B cell (primary cell): ENCODE results near the gene EXOC3L2. TPM values are rescaled to one million over a fixed set of nuclear protein-coding genes. Genes with fewer than 3 reads are reported as not detected.

ENCODE experiments used
- ATAC-seq: fragments of 200-7000 bp; cut with Tn5 transposase; one replicate; pipeline ENCODE4 v1.10.0; 2021; ENCODE audit warnings: low read depth, mild to moderate bottlenecking, moderate number of reproducible peaks, moderate library complexity
- CTCF ChIA-PET: fragments of 350-600 bp; sonication (Branson Sonifier 250); formaldehyde crosslinking; loops from one replicate; lab custom pipeline; 2021; ENCODE audit warnings: antibody characterized with exemption, inconsistent platforms; lab: Charles Lee
- POLR2A ChIA-PET: fragments of 350-600 bp; sonication (Branson Sonifier 250); formaldehyde crosslinking; loops from one replicate; lab custom pipeline; 2021; ENCODE audit warnings: antibody characterized with exemption; lab: Charles Lee
- DNase-seq: peaks from one replicate; pipeline ENCODE4 v3.0.0; 2013
- H2AFZ ChIP-seq: 2 replicates; pipeline ENCODE4 v1.6.1; 2012; ENCODE audit warnings: mild to moderate bottlenecking, low read depth, low read length; ENCODE audit not compliant: insufficient read depth, poor library complexity, severe bottlenecking
- H3K27ac ChIP-seq, 2 donors: 1 replicate in 1 of 2; 2 replicates in 1 of 2; pipeline ENCODE4 v1.5.1; 2012 to 2013; ENCODE audit warnings: low read length in 2 of 2, mild to moderate bottlenecking in 2 of 2, moderate library complexity in 1 of 2
- H3K27me3 ChIP-seq, 4 experiments: fragments of 200-600 bp in 1 of 4; sonication (generic) in 1 of 4; replicated peaks in 1 of 4; 1 replicate in 2 of 4; 2 replicates in 2 of 4; pipeline versions ENCODE4 v1.6.1 to v1.7.0; 2013 to 2016; ENCODE audit warnings: low read length in 3 of 4, mild to moderate bottlenecking in 2 of 4, mixed read lengths in 1 of 4, moderate library complexity in 1 of 4; ENCODE audit not compliant: insufficient read depth in 4 of 4, control insufficient read depth in 3 of 4; ENCODE audit errors: control extremely low read depth in 1 of 4
- H3K36me3 ChIP-seq, 2 experiments: replicated peaks in 1 of 2; 1 replicate in 1 of 2; 2 replicates in 1 of 2; pipeline versions ENCODE4 v1.6.1 to v1.7.1; 2013; ENCODE audit warnings: low read length in 1 of 2; ENCODE audit not compliant: insufficient read depth in 2 of 2, control insufficient read depth in 1 of 2; ENCODE audit errors: control extremely low read depth in 1 of 2, extremely low read depth in 1 of 2
- H3K4me1 ChIP-seq, 2 donors: fragments of 200-600 bp in 1 of 2; sonication (generic) in 1 of 2; 1 replicate in 1 of 2; 2 replicates in 1 of 2; pipeline versions ENCODE4 v1.5.1 to v1.6.1; 2013 to 2017; ENCODE audit warnings: low read length in 2 of 2; ENCODE audit not compliant: control insufficient read depth in 2 of 2, insufficient read depth in 2 of 2
- H3K4me2 ChIP-seq: replicated peaks from 2 replicates; pipeline ENCODE3; 2012; ENCODE audit warnings: mild to moderate bottlenecking, low read depth, low read length; ENCODE audit not compliant: poor library complexity, severe bottlenecking
- H3K4me3 ChIP-seq, 5 experiments: fragments of 200-600 bp in 1 of 5; sonication (generic) in 1 of 5; 1 replicate in 3 of 5; 2 replicates in 2 of 5; pipeline versions ENCODE4 v1.5.1 to v1.7.0; 2011 to 2016; ENCODE audit warnings: low read length in 4 of 5, mild to moderate bottlenecking in 4 of 5, low read depth in 2 of 5, control low read depth in 1 of 5, moderate library complexity in 1 of 5; ENCODE audit not compliant: insufficient read depth in 1 of 5; ENCODE audit errors: control extremely low read depth in 1 of 5, extremely low read depth in 1 of 5
- H3K79me2 ChIP-seq: fragments of 200-600 bp; sonication (generic); one replicate; pipeline ENCODE4 v1.6.0; 2016; ENCODE audit warnings: low read length; ENCODE audit not compliant: control insufficient read depth, insufficient read depth
- H3K9ac ChIP-seq: fragments of 200-600 bp; sonication (generic); 2 replicates; pipeline ENCODE4 v1.6.1; 2017; ENCODE audit warnings: mild to moderate bottlenecking, low read length, moderate library complexity
- H3K9me3 ChIP-seq, 3 donors: one replicate each; pipeline versions ENCODE4 v1.6.1 to v1.7.1; 2013; ENCODE audit warnings: low read length in 2 of 3; ENCODE audit not compliant: control insufficient read depth in 2 of 3, insufficient read depth in 1 of 3; ENCODE audit errors: control extremely low read depth in 1 of 3
- H4K20me1 ChIP-seq: 2 replicates; pipeline ENCODE4 v1.6.0; 2012; ENCODE audit warnings: mild to moderate bottlenecking, low read length; ENCODE audit not compliant: insufficient read depth, control insufficient read depth, poor library complexity, severe bottlenecking
- H3K27ac Mint-ChIP-seq: one replicate; pipeline ENCODE4 v1.8.0; 2021; ENCODE audit warnings: mixed read lengths
- H3K27me3 Mint-ChIP-seq: one replicate; pipeline ENCODE4 v1.8.0; 2021; ENCODE audit warnings: mixed read lengths
- H3K4me1 Mint-ChIP-seq: one replicate; pipeline ENCODE4 v1.8.0; 2021; ENCODE audit warnings: mixed read lengths
- H3K4me3 Mint-ChIP-seq: one replicate; pipeline ENCODE4 v1.8.0; 2021; ENCODE audit warnings: mixed read lengths
- H3K9me3 Mint-ChIP-seq: one replicate; pipeline ENCODE4 v1.8.0; 2022; ENCODE audit warnings: mixed read lengths; ENCODE audit not compliant: insufficient read depth
- EZH2 ChIP-seq: IDR thresholded peaks from 2 replicates; pipeline ENCODE4 v1.6.1; 2012; ENCODE audit warnings: borderline replicate concordance, low read depth, mild to moderate bottlenecking, moderate library complexity, low read length; ENCODE audit not compliant: insufficient read depth, poor library complexity, severe bottlenecking
- WGBS: methylation state at CpG from one replicate; pipeline ENCODE4 v1.1.5; 2013; ENCODE audit warnings: missing lambda C conversion rate; ENCODE audit not compliant: insufficient coverage; 5-methylcytosine and 5-hydroxymethylcytosine counted together
- intact Hi-C: fragments of 100-400 bp; cut with micrococcal nuclease; formaldehyde crosslinking; loops from one replicate; pipeline ENCODE4 v1.10.0; 2022
- polyA plus RNA-seq: library from polyadenylated mRNA; depleted of rRNA; stranded (reverse); fragments of >200 nt; gene quantifications from 2 replicates; pipeline ENCODE4 v1.2.3, GENCODE V29; 2012
- total RNA-seq, 2 donors: library from RNA; stranded (reverse); fragments of 120-200 nt in 1 of 2; gene quantifications; 1 replicate in 1 of 2; 2 replicates in 1 of 2; pipeline versions ENCODE4 v1.2.3 to v1.2.4, GENCODE V29; 2013 to 2022
- TF ChIP-seq, protein P1 (sequence below): fragments of 200-600 bp; IDR thresholded peaks from one replicate; pipeline ENCODE4 v1.8.0; 2022; ENCODE audit warnings: antibody characterized with exemption, mild to moderate bottlenecking

EXOC3L2 gene
- total and polyA plus RNA-seq, 2 donors (not counting 1 experiment from before 2014, with no cell fraction given): not detected

DNA sequence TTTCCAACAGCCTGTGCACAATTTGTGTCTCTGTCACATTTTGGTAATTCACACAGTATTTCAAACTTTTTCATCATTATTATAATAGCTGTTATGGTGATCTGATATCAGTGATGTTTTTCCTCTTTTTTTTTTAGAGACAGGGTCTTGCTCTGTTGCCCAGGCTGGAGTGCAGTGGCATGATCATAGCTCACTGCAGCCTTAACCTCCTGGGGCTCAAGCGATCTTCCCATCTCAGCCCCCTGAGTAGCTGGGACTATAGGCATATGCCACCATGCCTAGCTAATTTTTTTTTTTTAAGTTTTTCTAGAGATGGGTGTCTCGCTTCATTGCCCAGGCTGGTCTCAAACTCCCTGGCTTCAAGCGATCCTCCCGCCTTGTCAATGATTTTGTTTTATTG is 11.6 kb upstream of the EXOC3L2 start:
- intact Hi-C loops: no loop called here

GRCh38 chr19:45255611-45256157 is 10.5 kb upstream of the EXOC3L2 start:
- Histone ChIP-seq H3K79me2 (peaks cover 47% of the 10 kb centered on the region), H4K20me1 (peaks cover 53% of the 10 kb centered on the region), H3K4me1 (peaks cover 22 to 29% of the 10 kb centered on the region in 2 donors), H3K27ac (no peak overlapping the region), H3K27me3 (no peaks in the 10 kb centered on the region), H3K36me3 (peaks cover 0 to 2% of the 10 kb centered on the region in 2 experiments), H2AFZ (no peak overlapping the region), H3K9ac (no peak overlapping the region), H3K9me3 (no peaks in the 10 kb centered on the region), H3K4me3 (no peak overlapping the region), H3K4me2 (no peak overlapping the region)
- WGBS: 97% methylated on average over 5 of the region's 9 CpGs
- ATAC-seq (no peak), DNase-seq (no peak)
- H3K27ac Mint-ChIP-seq: no peak overlapping the region
- H3K4me3 Mint-ChIP-seq: no peak overlapping the region
- H3K27me3 Mint-ChIP-seq: no peaks in the 10 kb centered on the region
- CTCF ChIA-PET: no interaction called here
- POLR2A ChIA-PET: no interaction called here
- intact Hi-C loops: no loop called here
- no peaks in the 10 kb centered on the region for H3K9me3 Mint-ChIP-seq
- H3K4me1 Mint-ChIP-seq: peaks cover 31% of the 10 kb centered on the region
- TF ChIP-seq EZH2: no peak
- TF ChIP-seq, protein P1, sequence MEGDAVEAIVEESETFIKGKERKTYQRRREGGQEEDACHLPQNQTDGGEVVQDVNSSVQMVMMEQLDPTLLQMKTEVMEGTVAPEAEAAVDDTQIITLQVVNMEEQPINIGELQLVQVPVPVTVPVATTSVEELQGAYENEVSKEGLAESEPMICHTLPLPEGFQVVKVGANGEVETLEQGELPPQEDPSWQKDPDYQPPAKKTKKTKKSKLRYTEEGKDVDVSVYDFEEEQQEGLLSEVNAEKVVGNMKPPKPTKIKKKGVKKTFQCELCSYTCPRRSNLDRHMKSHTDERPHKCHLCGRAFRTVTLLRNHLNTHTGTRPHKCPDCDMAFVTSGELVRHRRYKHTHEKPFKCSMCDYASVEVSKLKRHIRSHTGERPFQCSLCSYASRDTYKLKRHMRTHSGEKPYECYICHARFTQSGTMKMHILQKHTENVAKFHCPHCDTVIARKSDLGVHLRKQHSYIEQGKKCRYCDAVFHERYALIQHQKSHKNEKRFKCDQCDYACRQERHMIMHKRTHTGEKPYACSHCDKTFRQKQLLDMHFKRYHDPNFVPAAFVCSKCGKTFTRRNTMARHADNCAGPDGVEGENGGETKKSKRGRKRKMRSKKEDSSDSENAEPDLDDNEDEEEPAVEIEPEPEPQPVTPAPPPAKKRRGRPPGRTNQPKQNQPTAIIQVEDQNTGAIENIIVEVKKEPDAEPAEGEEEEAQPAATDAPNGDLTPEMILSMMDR: no peak

More for the DNA sequence above, 11.6 kb upstream of the EXOC3L2 start:
- no peaks in the 10 kb centered on the region for H3K27me3 ChIP-seq
- TF ChIP-seq, protein P1: no peak
- no peak for TF ChIP-seq EZH2
- peaks cover 51% of the 10 kb centered on the region for H4K20me1 ChIP-seq
- no peak overlapping the region for H3K4me3 ChIP-seq
- ATAC-seq: no peak
- Mint-ChIP-seq H3K4me1 (peaks cover 28% of the 10 kb centered on the region), H3K27me3 (no peaks in the 10 kb centered on the region), H3K9me3 (no peaks in the 10 kb centered on the region), H3K27ac (no peak overlapping the region), H3K4me3 (no peak overlapping the region)
- peaks cover 40% of the 10 kb centered on the region for H3K79me2 ChIP-seq
- ChIA-PET POLR2A (no interaction called here), CTCF (interaction anchor here (1.3 kb wide), 1 partner anchor 268 kb away, joined by 3 read pairs; no protein-coding TSS in a partner anchor)
- H3K9ac ChIP-seq: no peak overlapping the region
- DNase-seq: no peak
- no peaks in the 10 kb centered on the region for H3K9me3 ChIP-seq
- H2AFZ ChIP-seq: no peak overlapping the region
- 100% methylated on average over 2 of the region's 4 CpGs for WGBS
- peaks cover 18 to 23% of the 10 kb centered on the region in 2 donors for H3K4me1 ChIP-seq
- H3K4me2 ChIP-seq: no peak overlapping the region
- H3K27ac ChIP-seq: no peak overlapping the region
- peaks cover 0 to 2% of the 10 kb centered on the region in 2 experiments for H3K36me3 ChIP-seq
